K562 (cell line): ENCODE measurements around the gene STUB1. TPM values are rescaled to one million over a fixed set of nuclear protein-coding genes. Genes with fewer than 3 reads are reported as not detected.

Experiments used
- ARID2 ChIP-seq: fragments of 450-650 bp; IDR thresholded peaks from 2 replicates; pipeline ENCODE4 v1.6.1; 2017; ENCODE audit warnings: antibody characterized with exemption, mild to moderate bottlenecking
- CREB1 ChIP-seq, 2 experiments: sonication (generic) in 1 of 2; formaldehyde crosslinking in 1 of 2; IDR thresholded peaks; 2 replicates each; pipeline versions ENCODE4 v1.6.1 to v1.8.0; 2012 to 2022; ENCODE audit warnings: inconsistent platforms in 1 of 2, mild to moderate bottlenecking in 1 of 2, missing genetic modification reagents in 1 of 2, moderate library complexity in 1 of 2
- DDX20 ChIP-seq: fragments of 450-650 bp; IDR thresholded peaks from 2 replicates; pipeline ENCODE4 v1.6.1; 2016; ENCODE audit warnings: missing genetic modification characterization, low read depth, mild to moderate bottlenecking, missing compliant biosample characterization, moderate library complexity
- ELF1 ChIP-seq: fragments of 200-800 bp; sonication (Bioruptor generic); IDR thresholded peaks from 2 replicates; pipeline ENCODE4 v1.6.1; 2016; ENCODE audit warnings: missing genetic modification characterization, missing compliant biosample characterization
- ETS2 ChIP-seq: IDR thresholded peaks from 2 replicates; pipeline ENCODE4 v1.6.1; 2016; ENCODE audit warnings: borderline replicate concordance, missing genetic modification characterization, mild to moderate bottlenecking, moderate library complexity, missing compliant biosample characterization; ENCODE audit not compliant: poor library complexity, severe bottlenecking
- FOXK2 ChIP-seq, 2 experiments: fragments of 450-650 bp; IDR thresholded peaks in 1 of 2; conservative IDR thresholded peaks in 1 of 2; 2 replicates each; pipeline ENCODE4 v1.6.1; 2016; ENCODE audit warnings: low read depth in 2 of 2, mild to moderate bottlenecking in 1 of 2
- HMGXB4 ChIP-seq: sonication (generic); formaldehyde crosslinking; IDR thresholded peaks from 2 replicates; pipeline ENCODE4 v1.8.1; 2023; ENCODE audit warnings: mild to moderate bottlenecking, missing genetic modification reagents
- MAFF ChIP-seq: IDR thresholded peaks from 2 replicates; pipeline ENCODE4 v1.6.1; 2012; ENCODE audit warnings: low read length, improper control_type of control experiment
- MYBL2 ChIP-seq, 2 experiments: fragments of 450-650 bp in 1 of 2; sonication (generic) in 1 of 2; formaldehyde crosslinking in 1 of 2; IDR thresholded peaks; 2 replicates each; pipeline versions ENCODE4 v1.6.1 to v1.8.1; 2017 to 2022; ENCODE audit warnings: borderline replicate concordance in 1 of 2, inconsistent platforms in 1 of 2, low read depth in 1 of 2, mild to moderate bottlenecking in 1 of 2, missing genetic modification reagents in 1 of 2, moderate library complexity in 1 of 2
- SNRNP70 ChIP-seq: fragments of 200-400 bp; formaldehyde crosslinking; optimal IDR thresholded peaks from 2 replicates; pipeline ENCODE3; 2017; ENCODE audit warnings: low read depth, low read length
- U2AF1 ChIP-seq: fragments of 200-400 bp; formaldehyde crosslinking; optimal IDR thresholded peaks from 2 replicates; pipeline ENCODE3; 2017; ENCODE audit warnings: mild to moderate bottlenecking, low read depth, low read length, moderate library complexity
- ZBTB1 ChIP-seq: sonication (generic); formaldehyde crosslinking; IDR thresholded peaks from 2 replicates; pipeline ENCODE4 v1.8.1; 2023; ENCODE audit warnings: missing genetic modification reagents, low read depth, mild to moderate bottlenecking, borderline replicate concordance
- ZNF511 ChIP-seq: sonication (generic); formaldehyde crosslinking; IDR thresholded peaks from 2 replicates; pipeline ENCODE4 v1.8.0; 2022; ENCODE audit warnings: mild to moderate bottlenecking, missing genetic modification reagents
- polyA plus RNA-seq, 8 experiments: library from polyadenylated mRNA; depleted of rRNA in 4 of 8; stranded (reverse) in 5 of 8; unstranded in 3 of 8; fragments of >200 nt; fragmentation: Nextera tagmentation in 2 of 8; fragmentation: Illumina TruSeq in 1 of 8; extraction: Ambion mirVana in 2 of 8; extraction: Trizol in 1 of 8; gene quantifications; 2 replicates each; pipeline versions ENCODE4 v1.2.1 to v1.2.3, GENCODE V29; 2011 to 2014; ENCODE audit warnings: inconsistent platforms in 1 of 8, missing spikeins in 1 of 8
- total RNA-seq, 7 experiments: library from RNA; depleted of rRNA in 6 of 7; stranded (reverse); fragments of >200 nt in 6 of 7; fragmentation: Illumina TruSeq in 2 of 7; extraction: Trizol in 2 of 7; gene quantifications; 2 replicates each; pipeline versions ENCODE4 v1.2.1 to v1.2.3, GENCODE V29; 2011 to 2021; ENCODE audit warnings: low replicate concordance in 1 of 7
- TF ChIP-seq, protein P1 (sequence below): fragments of 450-650 bp; IDR thresholded peaks from 2 replicates; pipeline ENCODE4 v1.6.1; 2018; ENCODE audit not compliant: partially characterized antibody
- TF ChIP-seq, protein P2 (sequence below): sonication (generic); formaldehyde crosslinking; IDR thresholded peaks from 2 replicates; pipeline ENCODE4 v1.8.1; 2022; ENCODE audit warnings: missing genetic modification reagents
- TF ChIP-seq, protein P3 (sequence below): fragments of 450-650 bp; IDR thresholded peaks from one replicate; pipeline ENCODE4 v1.6.1; 2018; ENCODE audit warnings: mild to moderate bottlenecking, moderate library complexity; ENCODE audit not compliant: partially characterized antibody

The STUB1 gene
- total and polyA plus RNA-seq, 9 of the 15 experiments (the other 6 are each of a cell fraction or from before 2014, with no cell fraction given): 10.6 to 251 (median 152) TPM

DNA sequence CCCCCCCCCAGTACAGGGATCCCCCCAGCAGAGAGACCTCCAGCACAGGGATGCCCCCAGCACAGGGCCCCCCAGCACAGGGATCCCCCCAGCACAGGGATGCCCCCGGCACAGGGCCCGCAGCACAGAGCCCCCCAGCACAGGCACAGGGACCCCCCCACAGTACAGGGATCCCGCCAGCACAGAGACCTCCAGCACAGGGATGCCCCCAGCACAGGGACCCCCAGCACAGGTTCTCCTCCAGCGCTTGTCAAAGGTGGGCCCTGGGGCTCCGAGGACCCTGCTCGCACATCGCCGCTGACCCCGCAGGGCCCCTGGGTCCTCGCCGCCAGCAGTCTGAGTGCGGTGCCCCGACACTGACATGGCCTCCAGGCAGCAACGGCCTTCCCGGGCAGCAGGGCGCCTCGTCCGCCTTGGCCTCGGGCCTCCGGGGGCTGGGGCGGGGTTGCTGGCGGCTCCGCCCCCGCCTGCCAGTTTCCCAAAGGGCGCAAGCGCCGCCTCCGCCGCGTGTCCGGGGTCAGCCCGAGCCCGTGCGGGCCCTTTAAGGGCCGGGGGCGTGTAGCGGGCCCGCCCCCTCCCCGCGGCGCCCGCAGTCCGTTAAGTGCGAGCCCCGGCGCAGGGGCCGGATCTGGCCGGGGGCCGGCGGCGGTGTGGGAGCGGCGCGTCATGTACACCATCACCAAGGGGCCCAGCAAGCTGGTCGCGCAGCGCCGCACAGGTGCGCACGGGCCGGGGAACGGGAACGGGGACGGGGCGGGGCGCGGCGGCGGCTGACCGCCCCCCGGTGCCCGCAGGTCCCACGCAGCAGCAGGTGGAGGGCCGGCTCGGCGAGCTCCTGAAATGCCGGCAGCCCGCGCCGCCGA lies 38.7 kb upstream of the STUB1 start, which contains the start of gene MCRIP2 (continued):
- TF ChIP-seq ZNF511 (CRISPR knock-in tag) (peak; percentile 13; the same call in 1 of the 2 replicates), ETS2 (tag) (no peak), FOXK2 (conservative IDR thresholded peaks at IDR 0.05 in 1 of 2, IDR thresholded peaks at IDR 0.05 in 1 of 2; ENCODE audit: low read depth in 2 of 2) (no peak), ARID2 (no peak), HMGXB4 (no peak; the same call in 1 of the 2 replicates), SNRNP70 (no peak), U2AF1 (peak; percentile 27), ZBTB1 (CRISPR knock-in tag) (no peak), CREB1 (IDR thresholded peaks at IDR 0.05) (no peak), CREB1 (CRISPR knock-in tag; IDR thresholded peaks at IDR 0.05) (no peak), DDX20 (no peak), ELF1 (tag) (no peak), MAFF (no peak), MYBL2 (IDR thresholded peaks at IDR 0.05; ENCODE audit: low read depth) (no peak), MYBL2 (CRISPR knock-in tag; IDR thresholded peaks at IDR 0.05; ENCODE audit: borderline replicate concordance) (no peak)
- TF ChIP-seq, protein P1, sequence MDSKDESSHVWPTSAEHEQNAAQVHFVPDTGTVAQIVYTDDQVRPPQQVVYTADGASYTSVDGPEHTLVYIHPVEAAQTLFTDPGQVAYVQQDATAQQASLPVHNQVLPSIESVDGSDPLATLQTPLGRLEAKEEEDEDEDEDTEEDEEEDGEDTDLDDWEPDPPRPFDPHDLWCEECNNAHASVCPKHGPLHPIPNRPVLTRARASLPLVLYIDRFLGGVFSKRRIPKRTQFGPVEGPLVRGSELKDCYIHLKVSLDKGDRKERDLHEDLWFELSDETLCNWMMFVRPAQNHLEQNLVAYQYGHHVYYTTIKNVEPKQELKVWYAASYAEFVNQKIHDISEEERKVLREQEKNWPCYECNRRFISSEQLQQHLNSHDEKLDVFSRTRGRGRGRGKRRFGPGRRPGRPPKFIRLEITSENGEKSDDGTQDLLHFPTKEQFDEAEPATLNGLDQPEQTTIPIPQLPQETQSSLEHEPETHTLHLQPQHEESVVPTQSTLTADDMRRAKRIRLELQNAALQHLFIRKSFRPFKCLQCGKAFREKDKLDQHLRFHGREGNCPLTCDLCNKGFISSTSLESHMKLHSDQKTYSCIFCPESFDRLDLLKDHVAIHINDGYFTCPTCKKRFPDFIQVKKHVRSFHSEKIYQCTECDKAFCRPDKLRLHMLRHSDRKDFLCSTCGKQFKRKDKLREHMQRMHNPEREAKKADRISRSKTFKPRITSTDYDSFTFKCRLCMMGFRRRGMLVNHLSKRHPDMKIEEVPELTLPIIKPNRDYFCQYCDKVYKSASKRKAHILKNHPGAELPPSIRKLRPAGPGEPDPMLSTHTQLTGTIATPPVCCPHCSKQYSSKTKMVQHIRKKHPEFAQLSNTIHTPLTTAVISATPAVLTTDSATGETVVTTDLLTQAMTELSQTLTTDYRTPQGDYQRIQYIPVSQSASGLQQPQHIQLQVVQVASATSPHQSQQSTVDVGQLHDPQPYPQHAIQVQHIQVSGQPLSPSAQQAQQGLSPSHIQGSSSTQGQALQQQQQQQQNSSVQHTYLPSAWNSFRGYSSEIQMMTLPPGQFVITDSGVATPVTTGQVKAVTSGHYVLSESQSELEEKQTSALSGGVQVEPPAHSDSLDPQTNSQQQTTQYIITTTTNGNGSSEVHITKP: no peak
- TF ChIP-seq, protein P2, sequence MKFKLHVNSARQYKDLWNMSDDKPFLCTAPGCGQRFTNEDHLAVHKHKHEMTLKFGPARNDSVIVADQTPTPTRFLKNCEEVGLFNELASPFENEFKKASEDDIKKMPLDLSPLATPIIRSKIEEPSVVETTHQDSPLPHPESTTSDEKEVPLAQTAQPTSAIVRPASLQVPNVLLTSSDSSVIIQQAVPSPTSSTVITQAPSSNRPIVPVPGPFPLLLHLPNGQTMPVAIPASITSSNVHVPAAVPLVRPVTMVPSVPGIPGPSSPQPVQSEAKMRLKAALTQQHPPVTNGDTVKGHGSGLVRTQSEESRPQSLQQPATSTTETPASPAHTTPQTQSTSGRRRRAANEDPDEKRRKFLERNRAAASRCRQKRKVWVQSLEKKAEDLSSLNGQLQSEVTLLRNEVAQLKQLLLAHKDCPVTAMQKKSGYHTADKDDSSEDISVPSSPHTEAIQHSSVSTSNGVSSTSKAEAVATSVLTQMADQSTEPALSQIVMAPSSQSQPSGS: no peak
- TF ChIP-seq, protein P3, sequence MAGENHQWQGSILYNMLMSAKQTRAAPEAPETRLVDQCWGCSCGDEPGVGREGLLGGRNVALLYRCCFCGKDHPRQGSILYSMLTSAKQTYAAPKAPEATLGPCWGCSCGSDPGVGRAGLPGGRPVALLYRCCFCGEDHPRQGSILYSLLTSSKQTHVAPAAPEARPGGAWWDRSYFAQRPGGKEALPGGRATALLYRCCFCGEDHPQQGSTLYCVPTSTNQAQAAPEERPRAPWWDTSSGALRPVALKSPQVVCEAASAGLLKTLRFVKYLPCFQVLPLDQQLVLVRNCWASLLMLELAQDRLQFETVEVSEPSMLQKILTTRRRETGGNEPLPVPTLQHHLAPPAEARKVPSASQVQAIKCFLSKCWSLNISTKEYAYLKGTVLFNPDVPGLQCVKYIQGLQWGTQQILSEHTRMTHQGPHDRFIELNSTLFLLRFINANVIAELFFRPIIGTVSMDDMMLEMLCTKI: no peak
